Measurements from ENCODE around the gene CKAP2L. TPM values are rescaled to one million over a fixed set of nuclear protein-coding genes. Genes with fewer than 3 reads are reported as not detected.
"Not testable (repeated sequence)": the region's sequence is repeated elsewhere in the genome, so short reads cannot be mapped to it uniquely, and the experiment has no call there.

CKAP2L gene
- total RNA-seq, 1 experiment from 2014 or later, result 42.5 TPM

- H3K36me3 Mint-ChIP-seq (ENCODE audit: insufficient read depth, unreplicated experiment), result peaks cover 2% of the 10 kb centered on the region
- no peak for DNase-seq
- BruUV-seq (replicated peaks), result no TSS peak
- H3K9me3 Mint-ChIP-seq (ENCODE audit: low read depth, unreplicated experiment), result no peaks in the 10 kb centered on the region
- CTCF ChIA-PET, result no interaction called here
- intact Hi-C loops (cut with micrococcal nuclease; ENCODE audit: unreplicated experiment), result no loop called here
- peaks cover 7% of the 10 kb centered on the region for H3K4me1 Mint-ChIP-seq (ENCODE audit: low read depth, unreplicated experiment)
- no peak within 1 kb of the TSS for H3K4me3 Mint-ChIP-seq (ENCODE audit: low read depth, unreplicated experiment)
- H3K27me3 Mint-ChIP-seq (ENCODE audit: unreplicated experiment), result peaks cover 8% of the 10 kb centered on the region
- TF ChIP-seq, protein P1, sequence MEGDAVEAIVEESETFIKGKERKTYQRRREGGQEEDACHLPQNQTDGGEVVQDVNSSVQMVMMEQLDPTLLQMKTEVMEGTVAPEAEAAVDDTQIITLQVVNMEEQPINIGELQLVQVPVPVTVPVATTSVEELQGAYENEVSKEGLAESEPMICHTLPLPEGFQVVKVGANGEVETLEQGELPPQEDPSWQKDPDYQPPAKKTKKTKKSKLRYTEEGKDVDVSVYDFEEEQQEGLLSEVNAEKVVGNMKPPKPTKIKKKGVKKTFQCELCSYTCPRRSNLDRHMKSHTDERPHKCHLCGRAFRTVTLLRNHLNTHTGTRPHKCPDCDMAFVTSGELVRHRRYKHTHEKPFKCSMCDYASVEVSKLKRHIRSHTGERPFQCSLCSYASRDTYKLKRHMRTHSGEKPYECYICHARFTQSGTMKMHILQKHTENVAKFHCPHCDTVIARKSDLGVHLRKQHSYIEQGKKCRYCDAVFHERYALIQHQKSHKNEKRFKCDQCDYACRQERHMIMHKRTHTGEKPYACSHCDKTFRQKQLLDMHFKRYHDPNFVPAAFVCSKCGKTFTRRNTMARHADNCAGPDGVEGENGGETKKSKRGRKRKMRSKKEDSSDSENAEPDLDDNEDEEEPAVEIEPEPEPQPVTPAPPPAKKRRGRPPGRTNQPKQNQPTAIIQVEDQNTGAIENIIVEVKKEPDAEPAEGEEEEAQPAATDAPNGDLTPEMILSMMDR (IDR thresholded peaks at IDR 0.05; ENCODE audit: unreplicated experiment), result no peak
- H3K27ac Mint-ChIP-seq (ENCODE audit: unreplicated experiment), result no peak within 1 kb of the TSS
Observed at GRCh38 chr2:112720785-112721184, 43.6 kb downstream of the CKAP2L start, which contains the start of gene NT5DC4. NT5DC4 (plus strand) TSS chr2:112721020; CDS start chr2:112721080, 60 bp downstream.

DNA sequence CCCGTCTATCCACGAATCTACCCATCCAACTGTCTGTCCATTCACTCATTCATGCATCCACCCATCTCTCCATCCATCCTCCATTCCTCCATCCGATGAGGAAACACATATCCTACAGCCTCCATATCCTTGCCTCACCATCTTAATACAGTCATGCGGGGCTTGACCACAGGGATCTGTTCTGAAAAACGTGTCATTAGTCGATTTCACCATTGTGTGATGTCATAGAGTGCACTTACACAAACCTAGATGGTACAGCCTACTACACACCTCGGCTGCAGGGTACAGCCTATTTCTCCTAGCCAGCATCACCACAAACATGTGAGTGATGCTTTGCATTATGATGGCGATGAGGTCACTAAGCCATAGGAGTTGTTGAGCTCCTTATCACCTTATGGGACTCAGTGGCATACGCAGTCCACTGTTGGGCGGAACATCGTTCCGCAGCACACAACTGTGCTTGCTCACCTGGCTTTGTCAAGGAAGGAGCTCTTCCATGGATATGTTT is 45.5 kb downstream of the CKAP2L start:
- Mint-ChIP-seq H3K27me3 (ENCODE audit: unreplicated experiment) (peaks cover 8% of the 10 kb centered on the region), H3K36me3 (ENCODE audit: insufficient read depth, unreplicated experiment) (no peaks in the 10 kb centered on the region), H3K4me1 (ENCODE audit: low read depth, unreplicated experiment) (peaks cover 13% of the 10 kb centered on the region), H3K27ac (ENCODE audit: unreplicated experiment) (no peak overlapping the region), H3K9me3 (ENCODE audit: low read depth, unreplicated experiment) (no peaks in the 10 kb centered on the region), H3K4me3 (ENCODE audit: low read depth, unreplicated experiment) (no peak overlapping the region)
- no peak for DNase-seq
- TF ChIP-seq, protein P1 (IDR thresholded peaks at IDR 0.05; ENCODE audit: unreplicated experiment), result no peak
- CTCF ChIA-PET, result interaction anchor here (0.6 kb wide), 1 partner anchor 524 kb away, joined by 3 read pairs; no protein-coding TSS in a partner anchor
- intact Hi-C loops (cut with micrococcal nuclease; ENCODE audit: unreplicated experiment), result loop anchor here (5.0 kb wide), 1 partner anchor 57 kb away; no protein-coding TSS in a partner anchor
- no TSS peak for BruUV-seq (replicated peaks)

- BruUV-seq (replicated peaks); CTCF ChIA-PET; DNase-seq; H3K27me3 Mint-ChIP-seq (ENCODE audit: unreplicated experiment); H3K4me3 Mint-ChIP-seq (ENCODE audit: low read depth, unreplicated experiment); H3K36me3 Mint-ChIP-seq (ENCODE audit: insufficient read depth, unreplicated experiment); H3K9me3 Mint-ChIP-seq (ENCODE audit: low read depth, unreplicated experiment); H3K27ac Mint-ChIP-seq (ENCODE audit: unreplicated experiment): not testable (repeated sequence)
- peaks cover 25% of the 10 kb centered on the region for H3K4me1 Mint-ChIP-seq (ENCODE audit: low read depth, unreplicated experiment)
- intact Hi-C loops (cut with micrococcal nuclease; ENCODE audit: unreplicated experiment), result loop anchor here (5.0 kb wide), 1 partner anchor 55 kb away; no protein-coding TSS in a partner anchor
Observed at GRCh38 chr2:112716826-112717352, 47.5 kb downstream of the CKAP2L start.

DNA sequence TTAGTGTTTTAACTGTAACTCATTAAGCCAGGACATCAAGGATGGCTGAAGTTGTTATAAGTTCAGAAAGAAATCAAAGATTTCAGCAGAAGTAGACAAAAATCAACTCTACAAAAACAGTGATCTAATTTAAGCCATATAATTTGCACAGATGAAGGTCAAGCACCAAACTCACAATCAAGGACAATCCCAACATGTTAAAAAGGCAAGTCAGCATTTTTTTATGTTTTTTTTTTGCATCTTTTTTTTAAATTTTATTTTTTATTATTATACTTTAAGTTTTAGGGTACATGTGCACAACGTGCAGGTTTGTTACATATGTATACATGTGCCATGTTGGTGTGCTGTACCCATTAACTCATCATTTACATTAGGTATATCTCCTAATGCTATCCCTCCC is 48.3 kb downstream of the CKAP2L start:
- H3K36me3 Mint-ChIP-seq (ENCODE audit: insufficient read depth, unreplicated experiment); DNase-seq; H3K27ac Mint-ChIP-seq (ENCODE audit: unreplicated experiment); H3K4me3 Mint-ChIP-seq (ENCODE audit: low read depth, unreplicated experiment); H3K27me3 Mint-ChIP-seq (ENCODE audit: unreplicated experiment); BruUV-seq (replicated peaks); H3K9me3 Mint-ChIP-seq (ENCODE audit: low read depth, unreplicated experiment): not testable (repeated sequence)
- peaks cover 25% of the 10 kb centered on the region for H3K4me1 Mint-ChIP-seq (ENCODE audit: low read depth, unreplicated experiment)
- intact Hi-C loops (cut with micrococcal nuclease; ENCODE audit: unreplicated experiment), result loop anchor here (5.0 kb wide), 1 partner anchor 54 kb away; no protein-coding TSS in a partner anchor
- CTCF ChIA-PET, result interaction anchor here (0.6 to 1.3 kb wide), 2 partner anchors 9 to 23 kb away, joined by 3 to 7 read pairs; no protein-coding TSS in a partner anchor

- H3K4me3 Mint-ChIP-seq (ENCODE audit: low read depth, unreplicated experiment), result no peak overlapping the region
- H3K9me3 Mint-ChIP-seq (ENCODE audit: low read depth, unreplicated experiment), result no peaks in the 10 kb centered on the region
- CTCF ChIA-PET, result interaction anchor here (0.6 to 1.3 kb wide), 2 partner anchors 11 to 22 kb away, joined by 3 to 7 read pairs; no protein-coding TSS in a partner anchor
- no TSS peak for BruUV-seq (replicated peaks)
- H3K36me3 Mint-ChIP-seq (ENCODE audit: insufficient read depth, unreplicated experiment), result no peaks in the 10 kb centered on the region
- TF ChIP-seq, protein P1 (IDR thresholded peaks at IDR 0.05; ENCODE audit: unreplicated experiment), result no peak
- H3K27ac Mint-ChIP-seq (ENCODE audit: unreplicated experiment), result no peak overlapping the region
- peak; percentile 44 for DNase-seq
- intact Hi-C loops (cut with micrococcal nuclease; ENCODE audit: unreplicated experiment), result loop anchor here (5.0 kb wide), 1 partner anchor 53 kb away; no protein-coding TSS in a partner anchor
- peaks cover 8% of the 10 kb centered on the region for H3K27me3 Mint-ChIP-seq (ENCODE audit: unreplicated experiment)
- peaks cover 25% of the 10 kb centered on the region for H3K4me1 Mint-ChIP-seq (ENCODE audit: low read depth, unreplicated experiment)
Observed at GRCh38 chr2:112714836-112715631, 49.4 kb downstream of the CKAP2L start.
